K562 (cell line): ENCODE results near the gene GALNT18. TPM values are rescaled to one million over a fixed set of nuclear protein-coding genes. Genes with fewer than 3 reads are reported as not detected.

Source experiments
- ATAC-seq: fragments of 200-7000 bp; cut with Tn5 transposase; 3 replicates; pipeline ENCODE4 v1.9.1; 2020; ENCODE audit warnings: moderate library complexity
- BruUV-seq: library from RNA; stranded (reverse); fragments of 400-500 nt; replicated peaks from 2 replicates; lab custom pipeline; 2021; lab: Mats Ljungman, UMichigan
- CTCF ChIA-PET: fragments of 300-600 bp; formaldehyde crosslinking; extraction: SDS; loops from one replicate; lab custom pipeline; 2021; ENCODE audit warnings: low intra/inter-chr PET ratio; lab: Yijun Ruan, JAX
- POLR2A ChIA-PET: fragments of 300-600, 350-650 bp; sonication (Branson Sonifier 250); formaldehyde crosslinking; extraction: SDS; loops from one replicate; lab custom pipeline; 2021; ENCODE audit warnings: antibody characterized with exemption, inconsistent platforms; lab: Yijun Ruan, JAX
- DNase-seq, 4 experiments: peaks; one replicate each; pipeline versions ENCODE4 v3.0.0 to v3.0.0-alpha.2; 2011 to 2018; ENCODE audit warnings: low spot score in 3 of 4, mixed read lengths in 3 of 4; ENCODE audit errors: extremely low read depth in 1 of 4
- FAIRE-seq: peaks from 2 replicates; lab custom pipeline; 2011; peaks lifted over from hg19 to GRCh38; lab: Jason Lieb, UNC
- H2AFZ ChIP-seq: 2 replicates; pipeline ENCODE4 v1.6.0; 2011; ENCODE audit warnings: low read depth, low read length, control low read depth, inconsistent platforms
- H3K27ac ChIP-seq: fragments of 200-600 bp; 3 replicates; pipeline ENCODE4 v1.8.0; 2011; ENCODE audit warnings: low read depth, mild to moderate bottlenecking, control low read depth, inconsistent platforms, low read length, moderate library complexity, mixed read lengths; ENCODE audit errors: extremely low read depth
- H3K27me3 ChIP-seq, 2 experiments: fragments of 300-600 bp in 1 of 2; 2 replicates in 1 of 2; 3 replicates in 1 of 2; pipeline versions ENCODE4 v1.6.0 to v1.8.0; 2011; ENCODE audit warnings: inconsistent platforms in 2 of 2, low read length in 2 of 2, mild to moderate bottlenecking in 1 of 2, mixed read lengths in 1 of 2, moderate library complexity in 1 of 2; ENCODE audit not compliant: control insufficient read depth in 2 of 2, insufficient read depth in 2 of 2
- H3K36me3 ChIP-seq: fragments of 300-600 bp; 3 replicates; pipeline ENCODE4 v1.8.0; 2011; ENCODE audit warnings: mild to moderate bottlenecking, low read length, inconsistent platforms; ENCODE audit not compliant: control insufficient read depth, insufficient read depth
- H3K4me1 ChIP-seq, 2 experiments: fragments of 200-600 bp in 1 of 2; replicated peaks in 1 of 2; 2 replicates in 1 of 2; 3 replicates in 1 of 2; pipeline versions ENCODE4 v1.5.1 to v1.8.0; 2011; ENCODE audit warnings: inconsistent platforms in 2 of 2, low read length in 2 of 2, mild to moderate bottlenecking in 1 of 2, mixed read lengths in 1 of 2, moderate library complexity in 1 of 2; ENCODE audit not compliant: control insufficient read depth in 2 of 2, insufficient read depth in 2 of 2
- H3K4me2 ChIP-seq: 2 replicates; pipeline ENCODE4 v1.6.1; 2011; ENCODE audit warnings: low read length, control low read depth, inconsistent platforms, mixed read lengths; ENCODE audit not compliant: insufficient read depth
- H3K4me3 ChIP-seq: fragments of 200-600 bp; sonication (generic), shearing (Covaris generic); 2 replicates; pipeline ENCODE4 v1.5.1; 2016; ENCODE audit warnings: control low read depth, inconsistent platforms
- H3K79me2 ChIP-seq: fragments of 200-600 bp; 3 replicates; pipeline ENCODE4 v1.8.0; 2011; ENCODE audit warnings: low read length, inconsistent platforms; ENCODE audit not compliant: control insufficient read depth, insufficient read depth
- H3K9ac ChIP-seq, 2 experiments: 2 replicates each; pipeline versions ENCODE4 v1.6.0 to v1.6.1; 2011; ENCODE audit warnings: low read depth in 2 of 2, low read length in 2 of 2, control low read depth in 1 of 2, inconsistent platforms in 1 of 2, mild to moderate bottlenecking in 1 of 2, mixed read lengths in 1 of 2; ENCODE audit not compliant: insufficient read depth in 1 of 2
- H3K9me1 ChIP-seq: one replicate; pipeline ENCODE4 v1.6.0; 2011; ENCODE audit warnings: inconsistent platforms, mild to moderate bottlenecking, low read length, moderate library complexity; ENCODE audit not compliant: control insufficient read depth, insufficient read depth
- H3K9me3 ChIP-seq: replicated peaks from 2 replicates; pipeline ENCODE4 v1.5.1; 2011; ENCODE audit warnings: low read depth, low read length, inconsistent platforms; ENCODE audit not compliant: control insufficient read depth, insufficient read depth
- H4K20me1 ChIP-seq: replicated peaks from 2 replicates; pipeline ENCODE4 v1.6.1; 2011; ENCODE audit warnings: low read length, inconsistent platforms, mixed read lengths; ENCODE audit not compliant: control insufficient read depth, insufficient read depth
- CBFB ChIP-seq: sonication (generic); formaldehyde crosslinking; IDR thresholded peaks from 2 replicates; pipeline ENCODE4 v1.4.0; 2020; ENCODE audit warnings: mild to moderate bottlenecking, missing genetic modification reagents
- CHD4 ChIP-seq: fragments of 200-600 bp; sonication (generic); IDR thresholded peaks from 3 replicates; pipeline ENCODE4 v1.6.1; 2012; ENCODE audit warnings: low read depth, mild to moderate bottlenecking, mixed read lengths, low read length, inconsistent platforms; ENCODE audit not compliant: insufficient read depth, insufficient replicate concordance, poor library complexity, severe bottlenecking
- KDM2B ChIP-seq: fragments of 250-450 bp; sonication (Bioruptor Pico); IDR thresholded peaks from 2 replicates; pipeline ENCODE4 v1.8.0; 2021; ENCODE audit warnings: mild to moderate bottlenecking, moderate library complexity
- SIX5 ChIP-seq, 2 experiments: IDR thresholded peaks; 2 replicates each; pipeline ENCODE4 v1.6.1; 2011; ENCODE audit warnings: low read length in 2 of 2, borderline replicate concordance in 1 of 2, low read depth in 1 of 2, mild to moderate bottlenecking in 1 of 2, moderate library complexity in 1 of 2; ENCODE audit not compliant: insufficient read depth in 1 of 2
- TOE1 ChIP-seq, 2 experiments: fragments of 450-650 bp in 1 of 2; sonication (generic) in 1 of 2; formaldehyde crosslinking in 1 of 2; IDR thresholded peaks; 2 replicates each; pipeline versions ENCODE4 v1.7.1 to v1.8.0; 2016 to 2022; ENCODE audit warnings: borderline replicate concordance in 2 of 2, mild to moderate bottlenecking in 2 of 2, antibody characterized with exemption in 1 of 2, inconsistent platforms in 1 of 2, low read depth in 1 of 2, missing genetic modification reagents in 1 of 2, moderate library complexity in 1 of 2
- ZFP36 ChIP-seq: fragments of 150-350 bp; IDR thresholded peaks from 2 replicates; pipeline ENCODE4 v1.6.1; 2018; ENCODE audit warnings: low read length, low read depth; ENCODE audit not compliant: partially characterized antibody
- ZNF830 ChIP-seq: fragments of 250-450 bp; sonication (Bioruptor Pico); IDR thresholded peaks from 2 replicates; pipeline ENCODE4 v1.5.0; 2021; ENCODE audit warnings: mild to moderate bottlenecking
- WGBS: fragments of 100-300 bp; shearing (Covaris generic); methylation state at CpG from one replicate; pipeline ENCODE4 v1.1.6; 2016; ENCODE audit warnings: low coverage, mixed read lengths; ENCODE audit not compliant: insufficient coverage; ENCODE audit errors: missing lambda C conversion rate; 5-methylcytosine and 5-hydroxymethylcytosine counted together
- in situ Hi-C: fragments of 300-500 bp; cut with MboI; formaldehyde crosslinking; loops from 4 replicates; pipeline ENCODE4 v1.15.0; 2018; ENCODE audit warnings: inconsistent platforms, mixed read lengths
- intact Hi-C: fragments of 100-400 bp; cut with micrococcal nuclease; formaldehyde crosslinking; loops from 2 replicates; pipeline ENCODE4 v1.14.2; 2022
- polyA plus RNA-seq, 8 experiments: library from polyadenylated mRNA; depleted of rRNA in 4 of 8; stranded (reverse) in 5 of 8; unstranded in 3 of 8; fragments of >200 nt; fragmentation: Nextera tagmentation in 2 of 8; fragmentation: Illumina TruSeq in 1 of 8; extraction: Ambion mirVana in 2 of 8; extraction: Trizol in 1 of 8; gene quantifications; 2 replicates each; pipeline versions ENCODE4 v1.2.1 to v1.2.3, GENCODE V29; 2011 to 2014; ENCODE audit warnings: inconsistent platforms in 1 of 8, missing spikeins in 1 of 8
- total RNA-seq, 7 experiments: library from RNA; depleted of rRNA in 6 of 7; stranded (reverse); fragments of >200 nt in 6 of 7; fragmentation: Illumina TruSeq in 2 of 7; extraction: Trizol in 2 of 7; gene quantifications; 2 replicates each; pipeline versions ENCODE4 v1.2.1 to v1.2.3, GENCODE V29; 2011 to 2021; ENCODE audit warnings: low replicate concordance in 1 of 7
- TF ChIP-seq, protein P1 (sequence below): fragments of 250-450 bp; sonication (Bioruptor Pico); IDR thresholded peaks from 2 replicates; pipeline ENCODE4 v1.8.0; 2022; ENCODE audit warnings: moderate library complexity, mild to moderate bottlenecking, inconsistent platforms
- TF ChIP-seq, protein P2 (sequence below), 2 experiments: fragments of 450-650 bp in 1 of 2; sonication (generic) in 1 of 2; formaldehyde crosslinking in 1 of 2; IDR thresholded peaks; 2 replicates each; pipeline versions ENCODE4 v1.7.1 to v1.9.0; 2016 to 2022; ENCODE audit warnings: inconsistent platforms in 1 of 2, mild to moderate bottlenecking in 1 of 2, missing genetic modification reagents in 1 of 2

Gene GALNT18
- total and polyA plus RNA-seq, 9 of the 15 experiments (the other 6 are each of a cell fraction or from before 2014, with no cell fraction given) = not detected

DNA sequence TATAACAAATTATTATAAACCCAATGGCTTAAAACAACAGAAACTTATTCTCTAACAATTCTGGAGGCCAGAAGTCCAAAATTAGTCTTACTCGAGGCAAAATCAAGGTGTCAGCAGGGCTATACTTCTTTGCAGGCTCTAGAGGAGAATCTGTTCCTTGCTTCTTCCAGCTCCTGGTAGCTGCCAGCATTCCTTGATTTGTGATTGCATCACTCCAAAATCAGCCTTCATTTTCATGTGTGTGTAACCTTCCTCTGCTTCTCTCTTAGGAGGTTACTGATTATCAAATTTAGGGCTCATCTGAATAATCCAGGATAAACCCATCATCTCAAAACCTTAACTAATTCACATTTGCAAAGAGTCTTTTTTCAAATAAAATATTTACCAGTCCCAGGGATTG lies 23.6 kb downstream of the GALNT18 start:
- BruUV-seq = no TSS peak
- Histone ChIP-seq H3K27ac (no peak overlapping the region), H2AFZ (no peak overlapping the region), H3K27me3 (no peaks in the 10 kb centered on the region; a peak in 2 of 5 replicates), H3K4me1 (no peaks in the 10 kb centered on the region), H3K4me3 (no peak overlapping the region), H3K9me1 (no peaks in the 10 kb centered on the region), H3K36me3 (no peaks in the 10 kb centered on the region), H3K9me3 (no peaks in the 10 kb centered on the region), H3K79me2 (no peaks in the 10 kb centered on the region), H3K9ac (no peak overlapping the region), H3K4me2 (no peak overlapping the region), H4K20me1 (no peaks in the 10 kb centered on the region)
- intact Hi-C loops = no loop called here
- ChIA-PET CTCF (no interaction called here), POLR2A (no interaction called here)
- DNase-seq (no peak), FAIRE-seq (no peak), ATAC-seq (no peak)
- in situ Hi-C loops = no loop called here
- WGBS = 0% methylated on average over 1 of the region's 1 CpG
- TF ChIP-seq ZFP36 (no peak), ZNF830 (CRISPR knock-in tag) (no peak), CHD4 (no peak), TOE1 (IDR thresholded peaks at IDR 0.05; ENCODE audit: borderline replicate concordance) (no peak), TOE1 (CRISPR knock-in tag; IDR thresholded peaks at IDR 0.05; ENCODE audit: borderline replicate concordance, low read depth) (no peak), CBFB (CRISPR knock-in tag) (no peak), SIX5 (IDR thresholded peaks at IDR 0.05; ENCODE audit: borderline replicate concordance in 1 of 2, insufficient read depth in 1 of 2, low read depth in 1 of 2, low read length in 2 of 2) (no peak), KDM2B (no peak)
- TF ChIP-seq, protein P1, sequence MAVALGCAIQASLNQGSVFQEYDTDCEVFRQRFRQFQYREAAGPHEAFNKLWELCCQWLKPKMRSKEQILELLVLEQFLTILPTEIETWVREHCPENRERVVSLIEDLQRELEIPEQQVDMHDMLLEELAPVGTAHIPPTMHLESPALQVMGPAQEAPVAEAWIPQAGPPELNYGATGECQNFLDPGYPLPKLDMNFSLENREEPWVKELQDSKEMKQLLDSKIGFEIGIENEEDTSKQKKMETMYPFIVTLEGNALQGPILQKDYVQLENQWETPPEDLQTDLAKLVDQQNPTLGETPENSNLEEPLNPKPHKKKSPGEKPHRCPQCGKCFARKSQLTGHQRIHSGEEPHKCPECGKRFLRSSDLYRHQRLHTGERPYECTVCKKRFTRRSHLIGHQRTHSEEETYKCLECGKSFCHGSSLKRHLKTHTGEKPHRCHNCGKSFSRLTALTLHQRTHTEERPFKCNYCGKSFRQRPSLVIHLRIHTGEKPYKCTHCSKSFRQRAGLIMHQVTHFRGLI (CRISPR knock-in tag) = no peak
- TF ChIP-seq, protein P2, sequence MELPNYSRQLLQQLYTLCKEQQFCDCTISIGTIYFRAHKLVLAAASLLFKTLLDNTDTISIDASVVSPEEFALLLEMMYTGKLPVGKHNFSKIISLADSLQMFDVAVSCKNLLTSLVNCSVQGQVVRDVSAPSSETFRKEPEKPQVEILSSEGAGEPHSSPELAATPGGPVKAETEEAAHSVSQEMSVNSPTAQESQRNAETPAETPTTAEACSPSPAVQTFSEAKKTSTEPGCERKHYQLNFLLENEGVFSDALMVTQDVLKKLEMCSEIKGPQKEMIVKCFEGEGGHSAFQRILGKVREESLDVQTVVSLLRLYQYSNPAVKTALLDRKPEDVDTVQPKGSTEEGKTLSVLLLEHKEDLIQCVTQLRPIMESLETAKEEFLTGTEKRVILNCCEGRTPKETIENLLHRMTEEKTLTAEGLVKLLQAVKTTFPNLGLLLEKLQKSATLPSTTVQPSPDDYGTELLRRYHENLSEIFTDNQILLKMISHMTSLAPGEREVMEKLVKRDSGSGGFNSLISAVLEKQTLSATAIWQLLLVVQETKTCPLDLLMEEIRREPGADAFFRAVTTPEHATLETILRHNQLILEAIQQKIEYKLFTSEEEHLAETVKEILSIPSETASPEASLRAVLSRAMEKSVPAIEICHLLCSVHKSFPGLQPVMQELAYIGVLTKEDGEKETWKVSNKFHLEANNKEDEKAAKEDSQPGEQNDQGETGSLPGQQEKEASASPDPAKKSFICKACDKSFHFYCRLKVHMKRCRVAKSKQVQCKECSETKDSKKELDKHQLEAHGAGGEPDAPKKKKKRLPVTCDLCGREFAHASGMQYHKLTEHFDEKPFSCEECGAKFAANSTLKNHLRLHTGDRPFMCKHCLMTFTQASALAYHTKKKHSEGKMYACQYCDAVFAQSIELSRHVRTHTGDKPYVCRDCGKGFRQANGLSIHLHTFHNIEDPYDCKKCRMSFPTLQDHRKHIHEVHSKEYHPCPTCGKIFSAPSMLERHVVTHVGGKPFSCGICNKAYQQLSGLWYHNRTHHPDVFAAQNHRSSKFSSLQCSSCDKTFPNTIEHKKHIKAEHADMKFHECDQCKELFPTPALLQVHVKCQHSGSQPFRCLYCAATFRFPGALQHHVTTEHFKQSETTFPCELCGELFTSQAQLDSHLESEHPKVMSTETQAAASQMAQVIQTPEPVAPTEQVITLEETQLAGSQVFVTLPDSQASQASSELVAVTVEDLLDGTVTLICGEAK (IDR thresholded peaks at IDR 0.05) = no peak
- TF ChIP-seq, protein P2 (CRISPR knock-in tag; IDR thresholded peaks at IDR 0.05) = no peak
